Stomach (tissue), 9 donors: ENCODE results near the gene SORCS2. TPM values are rescaled to one million over a fixed set of nuclear protein-coding genes. Genes with fewer than 3 reads are reported as not detected.

ENCODE experiments used
- DNase-seq, 2 donors: peaks; one replicate each; pipeline versions ENCODE4 v3.0.0 to v3.0.0-alpha.2; 2013 to 2019
- H3K27ac ChIP-seq, 5 donors: fragments of 200-600 bp in 4 of 5; sonication (generic) in 4 of 5; one replicate each; pipeline ENCODE4 v1.5.1; 2013 to 2019; ENCODE audit warnings: mild to moderate bottlenecking in 1 of 5, moderate library complexity in 1 of 5
- H3K27me3 ChIP-seq, 3 donors: fragments of 200-600 bp; sonication (generic); one replicate each; pipeline ENCODE4 v1.5.1; 2017 to 2019; ENCODE audit warnings: mixed run types in 1 of 3
- H3K36me3 ChIP-seq, 4 donors: fragments of 200-600 bp; sonication (generic); 1 replicate in 3 of 4; 2 replicates in 1 of 4; pipeline ENCODE4 v1.5.1; 2016 to 2019
- H3K4me1 ChIP-seq, 4 donors: fragments of 200-600 bp; sonication (generic); one replicate each; pipeline ENCODE4 v1.5.1; 2016 to 2019
- H3K4me3 ChIP-seq, 4 donors: fragments of 200-600 bp; sonication (generic) in 3 of 4; one replicate each; pipeline ENCODE4 v1.5.1; 2016 to 2019; ENCODE audit warnings: mild to moderate bottlenecking in 1 of 4
- H3K9me3 ChIP-seq, 4 donors: fragments of 200-600 bp; sonication (generic); one replicate each; pipeline ENCODE4 v1.5.1; 2016 to 2019
- EP300 ChIP-seq: sonication (generic); formaldehyde crosslinking; IDR thresholded peaks from one replicate; pipeline ENCODE4 v1.6.1; 2017; ENCODE audit warnings: antibody characterized with exemption
- POLR2A ChIP-seq, 4 donors: fragments of 450-650 bp; IDR thresholded peaks; one replicate each; pipeline ENCODE4 v1.6.1; 2016; ENCODE audit warnings: antibody characterized with exemption in 4 of 4, control low read depth in 2 of 4, mild to moderate bottlenecking in 1 of 4, moderate library complexity in 1 of 4
- POLR2AphosphoS5 ChIP-seq, 3 donors: sonication (generic); formaldehyde crosslinking; IDR thresholded peaks; one replicate each; pipeline ENCODE4 v1.6.1; 2016; ENCODE audit warnings: antibody characterized with exemption in 3 of 3
- WGBS, 5 donors: extraction: QIAGEN DNeasy Blood & Tissue Kit in 3 of 5; methylation state at CpG; one replicate each; pipeline versions ENCODE4 v1.1.5 to v1.1.7; 2013 to 2018; 5-methylcytosine and 5-hydroxymethylcytosine counted together
- intact Hi-C: fragments of 100-400 bp; cut with DNase I; formaldehyde crosslinking; loops from one replicate; pipeline ENCODE4 v1.15.1; 2023; ENCODE audit warnings: low total_unique reads
- polyA plus RNA-seq, 3 donors: library from polyadenylated mRNA; stranded (reverse); fragments of 200-250 nt; gene quantifications; one replicate each; pipeline ENCODE4 v1.2.3, GENCODE V29; 2013
- total RNA-seq, 5 donors: library from RNA; depleted of rRNA; stranded (reverse); fragments of >200 nt; gene quantifications; one replicate each; pipeline versions ENCODE4 v1.1.0 to v1.2.3, GENCODE V29; 2014 to 2016
- TF ChIP-seq, protein P1 (sequence below), 7 experiments: fragments of 450-650 bp in 4 of 7; fragments of 200-600 bp in 3 of 7; sonication (generic) in 3 of 7; IDR thresholded peaks; one replicate each; pipeline ENCODE4 v1.5.1; 2016 to 2019; ENCODE audit warnings: antibody characterized with exemption in 7 of 7, control low read depth in 2 of 7, mild to moderate bottlenecking in 1 of 7
- donor health status: healthy with polysubstance abuse.
- donor health status: Bipolar disorder and iron deficiency.
- donor health status: healthy.

The SORCS2 gene
- total and polyA plus RNA-seq, 8 donors, result under 0.01 to 13.0 (median 0.50) TPM; not detected in 1

DNA sequence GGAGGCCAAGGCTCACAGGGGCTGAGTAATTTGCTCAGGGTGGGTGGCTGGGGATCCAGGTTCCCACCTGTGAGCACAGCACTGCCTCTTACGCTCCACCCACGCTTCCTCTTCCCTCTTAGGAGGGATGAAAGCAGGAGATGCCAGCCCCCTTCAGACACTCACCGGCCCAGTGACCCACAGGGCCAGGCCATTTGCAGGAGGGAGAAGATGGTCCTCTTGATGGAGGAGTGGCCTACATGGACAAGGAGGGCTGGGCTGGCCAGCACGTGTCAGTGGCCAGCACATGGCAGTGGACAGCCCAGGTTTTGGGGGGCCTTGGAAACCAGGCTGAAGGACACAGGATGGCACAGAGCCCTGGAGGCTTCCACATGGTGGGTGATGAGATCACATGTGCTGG is 350.4 kb downstream of the SORCS2 start:
- WGBS, 5 donors, result 82 to 94% (median 89%) methylated on average over 4 of the region's 4 CpGs
- no peak for DNase-seq
- Histone ChIP-seq H3K4me1 (peaks cover 0 to 12% (median 3%) of the 10 kb centered on the region in 4 donors), H3K4me3 (no peak overlapping the region), H3K27me3 (no peaks in the 10 kb centered on the region), H3K9me3 (peaks cover 0 to 4% (median 0%) of the 10 kb centered on the region in 4 donors), H3K27ac (no peak overlapping the region), H3K36me3 (no peaks in the 10 kb centered on the region)
- intact Hi-C loops, result no loop called here
- TF ChIP-seq POLR2AphosphoS5 (IDR thresholded peaks at IDR 0.05) (no peak), POLR2A (IDR thresholded peaks at IDR 0.05) (no peak), EP300 (no peak)
- TF ChIP-seq, protein P1, sequence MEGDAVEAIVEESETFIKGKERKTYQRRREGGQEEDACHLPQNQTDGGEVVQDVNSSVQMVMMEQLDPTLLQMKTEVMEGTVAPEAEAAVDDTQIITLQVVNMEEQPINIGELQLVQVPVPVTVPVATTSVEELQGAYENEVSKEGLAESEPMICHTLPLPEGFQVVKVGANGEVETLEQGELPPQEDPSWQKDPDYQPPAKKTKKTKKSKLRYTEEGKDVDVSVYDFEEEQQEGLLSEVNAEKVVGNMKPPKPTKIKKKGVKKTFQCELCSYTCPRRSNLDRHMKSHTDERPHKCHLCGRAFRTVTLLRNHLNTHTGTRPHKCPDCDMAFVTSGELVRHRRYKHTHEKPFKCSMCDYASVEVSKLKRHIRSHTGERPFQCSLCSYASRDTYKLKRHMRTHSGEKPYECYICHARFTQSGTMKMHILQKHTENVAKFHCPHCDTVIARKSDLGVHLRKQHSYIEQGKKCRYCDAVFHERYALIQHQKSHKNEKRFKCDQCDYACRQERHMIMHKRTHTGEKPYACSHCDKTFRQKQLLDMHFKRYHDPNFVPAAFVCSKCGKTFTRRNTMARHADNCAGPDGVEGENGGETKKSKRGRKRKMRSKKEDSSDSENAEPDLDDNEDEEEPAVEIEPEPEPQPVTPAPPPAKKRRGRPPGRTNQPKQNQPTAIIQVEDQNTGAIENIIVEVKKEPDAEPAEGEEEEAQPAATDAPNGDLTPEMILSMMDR (IDR thresholded peaks at IDR 0.05), result no peak

DNA sequence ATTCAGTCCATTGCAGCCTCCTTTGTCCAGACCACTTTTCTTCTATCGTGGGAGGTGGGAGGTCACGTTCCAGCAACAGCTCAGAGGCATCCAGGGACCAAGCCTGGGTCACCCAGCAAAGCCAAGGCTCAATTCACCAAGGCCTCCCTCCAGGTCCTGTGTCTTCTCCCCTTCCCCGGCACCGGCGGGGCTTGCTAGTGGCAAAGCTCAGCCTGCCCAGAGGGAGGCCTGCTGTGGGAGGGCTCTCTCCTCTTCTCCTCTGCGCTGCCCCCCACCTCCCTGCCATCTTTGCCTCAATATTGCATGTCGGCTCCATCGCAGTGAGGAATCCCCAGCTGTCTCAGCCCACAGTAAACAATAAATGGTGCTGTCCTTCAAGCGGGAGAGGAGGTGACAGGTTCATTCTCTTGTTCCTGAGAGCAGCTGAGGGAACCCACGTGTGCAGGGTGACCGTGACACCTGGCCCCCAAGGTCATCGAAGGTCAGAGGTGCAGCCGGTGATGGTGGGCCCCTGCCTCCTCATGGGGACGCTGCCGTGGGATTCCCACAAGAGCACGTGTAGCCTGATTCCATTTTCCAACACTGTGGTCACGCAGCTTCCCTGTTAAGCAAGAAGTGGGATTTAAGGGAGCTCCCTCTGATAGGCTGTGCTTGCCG is 353.9 kb downstream of the SORCS2 start:
- DNase-seq, result no peak
- Histone ChIP-seq H3K27me3 (no peaks in the 10 kb centered on the region), H3K27ac (no peak overlapping the region), H3K4me1 (peaks cover 0 to 13% (median 3%) of the 10 kb centered on the region in 4 donors), H3K4me3 (no peak overlapping the region), H3K36me3 (no peaks in the 10 kb centered on the region), H3K9me3 (peaks cover 0 to 5% (median 0%) of the 10 kb centered on the region in 4 donors)
- TF ChIP-seq EP300 (no peak), POLR2AphosphoS5 (IDR thresholded peaks at IDR 0.05) (no peak), POLR2A (IDR thresholded peaks at IDR 0.05) (no peak)
- TF ChIP-seq, protein P1 (IDR thresholded peaks at IDR 0.05), result no peak
- WGBS, 5 donors, result 70 to 76% (median 73%) methylated on average over 14 to 18 of the region's 18 CpGs
- intact Hi-C loops, result no loop called here

DNA sequence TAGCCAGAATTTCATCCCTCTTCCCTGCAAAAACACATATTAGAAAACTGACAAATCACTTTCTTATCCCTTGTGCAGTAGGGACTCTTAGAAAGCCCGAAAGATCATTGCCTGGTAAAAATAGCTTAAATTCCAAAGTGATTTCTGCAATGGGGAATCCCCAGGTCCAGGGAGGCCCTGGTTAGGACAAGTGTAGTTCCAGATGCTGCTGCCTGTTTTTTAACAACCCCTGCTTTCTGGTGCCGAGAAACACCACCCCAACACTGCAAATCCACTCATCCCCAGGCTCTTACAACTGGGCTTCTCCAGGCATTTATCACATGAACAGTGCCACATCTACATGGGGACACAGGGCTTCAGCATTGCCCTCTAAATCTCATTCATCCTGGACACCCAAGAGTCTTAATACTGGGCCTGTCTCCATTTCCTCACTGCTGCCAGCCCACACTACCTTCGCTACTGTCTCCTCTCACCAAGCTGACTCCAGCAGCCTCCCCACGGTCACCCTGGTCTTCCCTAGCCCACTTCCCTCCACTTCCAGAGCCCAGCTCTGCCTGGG is 354.6 kb downstream of the SORCS2 start:
- peaks cover 0 to 7% (median under 1%) of the 10 kb centered on the region in 4 donors for H3K9me3 ChIP-seq
- TF ChIP-seq, protein P1 (IDR thresholded peaks at IDR 0.05), result no peak
- TF ChIP-seq EP300, result no peak
- no peak for TF ChIP-seq POLR2AphosphoS5 (IDR thresholded peaks at IDR 0.05)
- no peak for TF ChIP-seq POLR2A (IDR thresholded peaks at IDR 0.05)
- no peaks in the 10 kb centered on the region for H3K27me3 ChIP-seq
- intact Hi-C loops, result no loop called here
- peak in 1 of 2 donors; percentile 19 for DNase-seq
- H3K4me3 ChIP-seq, result no peak overlapping the region
- WGBS, 5 donors, result 56 to 69% (median 62%) methylated on average over 4 of the region's 4 CpGs
- peaks cover 0 to 13% (median 3%) of the 10 kb centered on the region in 4 donors for H3K4me1 ChIP-seq
- no peak overlapping the region for H3K27ac ChIP-seq
- no peaks in the 10 kb centered on the region for H3K36me3 ChIP-seq

- Histone ChIP-seq H3K4me3 (no peak overlapping the region), H3K27me3 (no peaks in the 10 kb centered on the region), H3K9me3 (peaks cover under 1 to 14% (median 5%) of the 10 kb centered on the region in 4 donors), H3K27ac (no peak overlapping the region), H3K4me1 (peaks cover 0 to 13% (median 3%) of the 10 kb centered on the region in 4 donors), H3K36me3 (no peaks in the 10 kb centered on the region)
- intact Hi-C loops, result no loop called here
- TF ChIP-seq, protein P1 (IDR thresholded peaks at IDR 0.05), result no peak
- TF ChIP-seq POLR2AphosphoS5 (IDR thresholded peaks at IDR 0.05), result no peak
- peak in 1 of 2 donors; percentile 30 for DNase-seq
- 53 to 63% (median 60%) methylated on average over 10 of the region's 10 CpGs for WGBS, 5 donors
Measured at GRCh38 chr4:7547368-7548040, 355.2 kb downstream of the SORCS2 start.
